ENCODE data around the gene TMEM127.
A peak's percentile ranks its signal among the peaks of the same experiment; 100 is the strongest.

The TMEM127 gene

GRCh38 chr2:96254571-96254970 is 11.2 kb downstream of the TMEM127 start:
- no peaks in the 10 kb centered on the region; the same call in 1 of the 2 replicates for H3K36me3 ChIP-seq
- H3K27me3 ChIP-seq = no peaks in the 10 kb centered on the region
- DNase-seq = no peak
- no peak overlapping the region for H3K4me3 ChIP-seq (ENCODE audit: low read depth, low read length)
- no peak for TF ChIP-seq CTCF (IDR thresholded peaks at IDR 0.05; ENCODE audit: low read depth, low read length)
- H3K9me3 ChIP-seq = no peaks in the 10 kb centered on the region
- H3K4me1 ChIP-seq = no peaks in the 10 kb centered on the region

- no peak overlapping the region for H3K4me3 ChIP-seq (ENCODE audit: low read depth, low read length)
- no peak for DNase-seq
- no peaks in the 10 kb centered on the region for H3K9me3 ChIP-seq
- H3K4me1 ChIP-seq = no peaks in the 10 kb centered on the region
- H3K36me3 ChIP-seq = no peaks in the 10 kb centered on the region; the same call in 1 of the 2 replicates
- TF ChIP-seq CTCF (IDR thresholded peaks at IDR 0.05; ENCODE audit: low read depth, low read length) = no peak
- H3K27me3 ChIP-seq = no peaks in the 10 kb centered on the region
Observed at GRCh38 chr2:96253006-96253405, 12.8 kb downstream of the TMEM127 start.

GRCh38 chr2:96252526-96252925 is 13.3 kb downstream of the TMEM127 start:
- no peak for DNase-seq
- H3K27me3 ChIP-seq = no peaks in the 10 kb centered on the region
- H3K4me1 ChIP-seq = no peaks in the 10 kb centered on the region
- no peaks in the 10 kb centered on the region; the same call in 1 of the 2 replicates for H3K36me3 ChIP-seq
- no peak for TF ChIP-seq CTCF (IDR thresholded peaks at IDR 0.05; ENCODE audit: low read depth, low read length)
- no peak overlapping the region for H3K4me3 ChIP-seq (ENCODE audit: low read depth, low read length)
- H3K9me3 ChIP-seq = no peaks in the 10 kb centered on the region

- no peaks in the 10 kb centered on the region; the same call in 1 of the 2 replicates for H3K36me3 ChIP-seq
- peak; percentile 53 for DNase-seq
- H3K4me3 ChIP-seq (ENCODE audit: low read depth, low read length) = no peak overlapping the region
- no peak for TF ChIP-seq CTCF (IDR thresholded peaks at IDR 0.05; ENCODE audit: low read depth, low read length)
- H3K27me3 ChIP-seq = no peaks in the 10 kb centered on the region
- no peaks in the 10 kb centered on the region for H3K9me3 ChIP-seq
- no peaks in the 10 kb centered on the region for H3K4me1 ChIP-seq
Observed at GRCh38 chr2:96251721-96252292, 14.0 kb downstream of the TMEM127 start.

GRCh38 chr2:96250188-96250587 is 15.6 kb downstream of the TMEM127 start:
- Histone ChIP-seq H3K4me1 (no peaks in the 10 kb centered on the region), H3K4me3 (ENCODE audit: low read depth, low read length) (no peak overlapping the region), H3K9me3 (no peaks in the 10 kb centered on the region), H3K27me3 (no peaks in the 10 kb centered on the region), H3K36me3 (no peaks in the 10 kb centered on the region; the same call in 1 of the 2 replicates)
- TF ChIP-seq CTCF (IDR thresholded peaks at IDR 0.05; ENCODE audit: low read depth, low read length) = no peak
- no peak for DNase-seq

- no peak for DNase-seq
- Histone ChIP-seq H3K36me3 (no peaks in the 10 kb centered on the region; the same call in 1 of the 2 replicates), H3K4me3 (ENCODE audit: low read depth, low read length) (no peak overlapping the region), H3K27me3 (no peaks in the 10 kb centered on the region), H3K9me3 (no peaks in the 10 kb centered on the region), H3K4me1 (no peaks in the 10 kb centered on the region)
- TF ChIP-seq CTCF (IDR thresholded peaks at IDR 0.05; ENCODE audit: low read depth, low read length) = no peak
Observed at GRCh38 chr2:96249654-96250053, 16.1 kb downstream of the TMEM127 start.
